SK-N-SH treated with all-trans-retinoic acid at 6 μM for 48 hours (cell line): ENCODE results near the gene DNAH2.

Experiments
- ARNTL ChIP-seq: fragments of 450-650 bp; formaldehyde crosslinking; IDR thresholded peaks from 2 replicates; pipeline ENCODE4 v1.5.0; 2020; ENCODE audit warnings: low read depth, mild to moderate bottlenecking, moderate library complexity, borderline replicate concordance
- CREB5 ChIP-seq: fragments of 250-450 bp; sonication (Bioruptor Pico); IDR thresholded peaks from 2 replicates; pipeline ENCODE4 v1.5.1; 2020; ENCODE audit warnings: low read depth, mild to moderate bottlenecking, moderate library complexity
- ESRRG ChIP-seq: fragments of 250-450 bp; sonication (Bioruptor Pico); IDR thresholded peaks from 2 replicates; pipeline ENCODE4 v1.6.1; 2021; ENCODE audit warnings: mild to moderate bottlenecking
- ISL1 ChIP-seq: fragments of 250-450 bp; sonication (Bioruptor Pico); IDR thresholded peaks from 2 replicates; pipeline ENCODE4 v2.1.2; 2022; ENCODE audit warnings: mild to moderate bottlenecking, moderate library complexity
- PATZ1 ChIP-seq: fragments of 250-450 bp; sonication (Bioruptor Pico); IDR thresholded peaks from 2 replicates; pipeline ENCODE4 v1.8.0; 2020; ENCODE audit warnings: mild to moderate bottlenecking, moderate library complexity, borderline replicate concordance
- ZNF70 ChIP-seq: fragments of 450-650 bp; formaldehyde crosslinking; IDR thresholded peaks from 2 replicates; pipeline ENCODE4 v1.5.0; 2020; ENCODE audit warnings: mild to moderate bottlenecking, moderate library complexity
- ZNF8 ChIP-seq: fragments of 450-650 bp; formaldehyde crosslinking; IDR thresholded peaks from 2 replicates; pipeline ENCODE4 v1.5.0; 2020; ENCODE audit warnings: mild to moderate bottlenecking, moderate library complexity

- TF ChIP-seq ESRRG (no peak), CREB5 (no peak), ARNTL (no peak), PATZ1 (CRISPR knock-in tag) (no peak), ISL1 (CRISPR knock-in tag) (no peak), ZNF70 (CRISPR knock-in tag) (no peak), ZNF8 (CRISPR knock-in tag) (no peak)
Observed at GRCh38 chr17:7832431-7832830, 114.9 kb downstream of the DNAH2 start.
